ENCODE results near the gene CCNDBP1.

Gene CCNDBP1

GRCh38 chr15:43226436-43227305 lies 41.5 kb downstream of the CCNDBP1 start:
- TF ChIP-seq PPARA (CRISPR knock-in tag; IDR thresholded peaks at IDR 0.05; ENCODE audit: borderline replicate concordance) (no peak), ZNF565 (CRISPR knock-in tag; conservative IDR thresholded peaks at IDR 0.05; ENCODE audit: low read depth) (no peak), ZFP3 (CRISPR knock-in tag; IDR thresholded peaks at IDR 0.05) (no peak), OSR1 (CRISPR knock-in tag; IDR thresholded peaks at IDR 0.05) (no peak), POU6F1 (CRISPR knock-in tag; IDR thresholded peaks at IDR 0.05; ENCODE audit: borderline replicate concordance, low read depth) (no peak), SNAI2 (CRISPR knock-in tag; IDR thresholded peaks at IDR 0.05) (no peak), PATZ1 (CRISPR knock-in tag; IDR thresholded peaks at IDR 0.05; ENCODE audit: borderline replicate concordance) (no peak), TCF4 (CRISPR knock-in tag; IDR thresholded peaks at IDR 0.05; ENCODE audit: borderline replicate concordance) (no peak), ZC3H10 (CRISPR knock-in tag; IDR thresholded peaks at IDR 0.05) (no peak), CSDC2 (CRISPR knock-in tag; IDR thresholded peaks at IDR 0.05) (no peak), GLIS3 (CRISPR knock-in tag; IDR thresholded peaks at IDR 0.05) (no peak), ZFP30 (CRISPR knock-in tag; IDR thresholded peaks at IDR 0.05) (no peak)
- TF ChIP-seq, protein P1, sequence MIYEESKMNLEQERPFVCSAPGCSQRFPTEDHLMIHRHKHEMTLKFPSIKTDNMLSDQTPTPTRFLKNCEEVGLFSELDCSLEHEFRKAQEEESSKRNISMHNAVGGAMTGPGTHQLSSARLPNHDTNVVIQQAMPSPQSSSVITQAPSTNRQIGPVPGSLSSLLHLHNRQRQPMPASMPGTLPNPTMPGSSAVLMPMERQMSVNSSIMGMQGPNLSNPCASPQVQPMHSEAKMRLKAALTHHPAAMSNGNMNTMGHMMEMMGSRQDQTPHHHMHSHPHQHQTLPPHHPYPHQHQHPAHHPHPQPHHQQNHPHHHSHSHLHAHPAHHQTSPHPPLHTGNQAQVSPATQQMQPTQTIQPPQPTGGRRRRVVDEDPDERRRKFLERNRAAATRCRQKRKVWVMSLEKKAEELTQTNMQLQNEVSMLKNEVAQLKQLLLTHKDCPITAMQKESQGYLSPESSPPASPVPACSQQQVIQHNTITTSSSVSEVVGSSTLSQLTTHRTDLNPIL (CRISPR knock-in tag; IDR thresholded peaks at IDR 0.05; ENCODE audit: low read depth) = no peak
- ATAC-seq = no peak

GRCh38 chr15:43229977-43230376 lies 44.8 kb downstream of the CCNDBP1 start:
- no peak for ATAC-seq
- TF ChIP-seq ARNTL (CRISPR knock-in tag; IDR thresholded peaks at IDR 0.05; ENCODE audit: borderline replicate concordance, low read depth) = no peak

GRCh38 chr15:43230640-43231115 lies 45.5 kb downstream of the CCNDBP1 start:
- ATAC-seq = no peak
- TF ChIP-seq RARB (CRISPR knock-in tag; IDR thresholded peaks at IDR 0.05) (no peak), ARNTL (CRISPR knock-in tag; IDR thresholded peaks at IDR 0.05; ENCODE audit: borderline replicate concordance, low read depth) (no peak), CSRNP3 (CRISPR knock-in tag; IDR thresholded peaks at IDR 0.05) (no peak), ZNF8 (CRISPR knock-in tag; IDR thresholded peaks at IDR 0.05) (no peak), SNAI2 (CRISPR knock-in tag; IDR thresholded peaks at IDR 0.05) (no peak), ZNF565 (CRISPR knock-in tag; conservative IDR thresholded peaks at IDR 0.05; ENCODE audit: low read depth) (no peak), ZC3H10 (CRISPR knock-in tag; IDR thresholded peaks at IDR 0.05) (no peak), ZFP30 (CRISPR knock-in tag; IDR thresholded peaks at IDR 0.05) (no peak), CSDC2 (CRISPR knock-in tag; IDR thresholded peaks at IDR 0.05) (no peak), ZNF70 (CRISPR knock-in tag; IDR thresholded peaks at IDR 0.05) (no peak), ESRRG (CRISPR knock-in tag; IDR thresholded peaks at IDR 0.05) (no peak), ISL1 (CRISPR knock-in tag; IDR thresholded peaks at IDR 0.05) (no peak)

GRCh38 chr15:43232289-43232874 lies 47.2 kb downstream of the CCNDBP1 start:
- ATAC-seq = no peak

More at GRCh38 chr15:43232289-43232874, 47.2 kb downstream of the CCNDBP1 start:
- no peak for TF ChIP-seq TOX (CRISPR knock-in tag; IDR thresholded peaks at IDR 0.05; ENCODE audit: borderline replicate concordance)
- TF ChIP-seq BACH2 (CRISPR knock-in tag; IDR thresholded peaks at IDR 0.05; ENCODE audit: borderline replicate concordance) = no peak
- no peak for TF ChIP-seq SNAI2 (CRISPR knock-in tag; IDR thresholded peaks at IDR 0.05)
- no peak for TF ChIP-seq ZC3H10 (CRISPR knock-in tag; IDR thresholded peaks at IDR 0.05)
- TF ChIP-seq ESRRG (CRISPR knock-in tag; IDR thresholded peaks at IDR 0.05) = no peak

Data from SK-N-SH treated with all-trans-retinoic acid at 6 μM for 48 hours (cell line).